CD4-positive, alpha-beta T cell treated with Interleukin-12 subunit alpha and Interleukin-12 subunit beta, for 1 hour (primary cell): ENCODE results near the gene SURF2.

Experiments used
- DNase-seq: peaks from one replicate; pipeline ENCODE4 v3.0.0-alpha.2; 2020

The SURF2 gene

DNA sequence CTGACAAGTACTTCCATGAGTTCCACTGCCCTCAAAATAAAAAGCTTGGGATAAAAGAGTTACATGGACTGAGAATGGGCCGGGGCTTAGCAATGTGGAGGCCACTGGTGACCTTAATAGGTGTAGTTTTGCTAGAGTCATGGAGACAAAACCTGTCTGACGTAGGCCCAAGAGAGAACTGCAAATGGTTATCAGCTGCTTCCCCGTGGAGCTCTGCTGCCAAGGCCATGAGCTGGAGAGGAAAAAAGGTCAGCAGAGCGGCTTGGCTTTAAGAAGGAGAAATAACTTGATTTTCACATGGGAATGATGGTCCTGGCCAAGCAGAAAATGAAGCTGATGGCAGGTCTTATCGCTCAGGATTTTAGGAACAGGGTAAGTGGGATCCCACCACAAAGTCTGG is 16.7 kb upstream of the SURF2 start:
- DNase-seq = no peak

DNA sequence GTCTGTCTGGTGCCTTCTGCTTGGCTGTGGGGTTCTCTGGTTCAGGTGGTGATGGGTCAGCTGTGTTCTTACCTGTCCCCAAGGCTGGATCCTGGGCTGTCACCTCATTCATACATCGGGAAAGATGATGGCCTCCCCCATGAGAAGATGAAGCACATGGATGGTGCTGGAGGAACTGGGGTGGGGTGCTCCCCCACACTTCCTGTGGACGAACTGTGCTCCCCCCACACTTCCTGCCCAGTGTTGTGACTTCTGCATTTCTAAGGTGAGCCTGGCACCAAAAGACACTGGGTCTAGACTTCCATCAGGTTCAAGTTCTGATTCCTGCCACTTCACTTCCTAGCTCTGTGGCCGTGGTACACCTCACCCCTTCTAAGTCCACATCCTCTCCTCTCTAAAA is 16.1 kb upstream of the SURF2 start:
- DNase-seq = no peak

DNA sequence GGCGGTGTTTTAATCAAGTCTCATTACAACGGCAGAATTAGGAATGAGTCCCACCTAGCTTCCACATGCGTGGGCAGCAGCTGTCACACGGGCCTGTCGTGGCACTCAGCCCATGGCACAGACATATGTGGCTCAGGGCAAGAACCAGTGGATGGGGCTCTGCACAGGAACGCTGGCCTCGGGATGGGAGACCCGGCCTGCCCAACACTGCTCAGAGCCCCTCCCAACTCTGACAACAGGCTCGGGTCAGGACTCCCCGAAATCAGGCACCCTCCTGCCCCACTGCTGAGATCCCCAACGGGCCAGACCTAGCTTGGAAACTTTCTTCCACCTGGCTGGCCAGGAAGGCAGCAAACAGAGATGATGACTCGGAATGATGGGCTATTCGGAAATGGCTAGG is 15.4 kb upstream of the SURF2 start:
- no peak for DNase-seq

DNA sequence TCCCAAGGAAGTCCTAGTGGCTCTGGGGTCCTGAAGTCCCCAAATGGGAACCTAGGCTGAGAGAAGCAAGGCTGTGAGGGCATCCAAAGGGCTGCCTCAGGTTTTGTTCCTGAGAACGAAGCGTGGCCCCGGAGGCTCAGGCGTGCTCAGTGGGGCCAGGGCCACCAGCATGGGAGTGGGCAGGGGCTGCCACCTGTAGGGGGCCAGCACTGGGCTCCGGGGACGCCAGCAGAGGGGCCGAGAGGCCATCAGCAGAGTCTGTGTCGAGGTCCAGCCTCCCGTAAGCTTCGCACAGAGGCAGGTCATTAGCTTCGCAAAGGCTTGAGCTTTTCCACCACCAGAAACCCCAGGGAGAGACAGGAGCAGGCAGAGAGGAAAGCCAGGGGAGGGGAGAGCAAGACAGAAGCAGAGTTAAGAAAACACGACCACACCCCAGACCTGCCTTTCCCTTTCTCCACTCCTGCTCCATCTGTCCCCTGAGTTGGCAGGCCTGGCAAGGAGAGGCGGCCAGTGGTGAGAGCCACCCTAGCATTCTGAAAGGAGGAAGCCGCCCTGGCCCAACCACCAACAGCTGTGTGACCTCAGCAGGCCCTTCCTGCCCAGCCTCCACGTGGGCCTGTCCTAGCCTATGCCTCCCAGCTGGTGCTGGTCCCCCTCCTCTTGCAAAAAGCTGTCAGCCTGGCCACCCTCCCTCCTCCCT is 14.8 kb upstream of the SURF2 start:
- DNase-seq = no peak

DNA sequence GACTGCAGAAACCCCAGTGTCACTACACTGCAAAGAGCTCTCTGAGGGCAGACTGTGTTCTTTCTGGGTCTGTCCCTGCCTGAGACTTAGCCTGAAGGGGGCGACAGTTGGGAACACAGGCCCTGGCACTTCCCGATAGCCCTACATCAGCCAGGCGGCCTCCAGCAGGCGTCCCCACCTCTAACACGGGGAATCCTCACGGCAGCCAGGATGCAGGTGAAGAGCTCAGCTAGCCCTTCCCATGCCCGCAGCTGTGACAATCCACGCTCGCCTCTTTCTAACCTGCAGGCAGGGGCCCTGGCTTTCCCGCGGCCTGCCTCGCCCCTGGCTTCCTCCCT is 14.3 kb upstream of the SURF2 start:
- no peak for DNase-seq

DNA sequence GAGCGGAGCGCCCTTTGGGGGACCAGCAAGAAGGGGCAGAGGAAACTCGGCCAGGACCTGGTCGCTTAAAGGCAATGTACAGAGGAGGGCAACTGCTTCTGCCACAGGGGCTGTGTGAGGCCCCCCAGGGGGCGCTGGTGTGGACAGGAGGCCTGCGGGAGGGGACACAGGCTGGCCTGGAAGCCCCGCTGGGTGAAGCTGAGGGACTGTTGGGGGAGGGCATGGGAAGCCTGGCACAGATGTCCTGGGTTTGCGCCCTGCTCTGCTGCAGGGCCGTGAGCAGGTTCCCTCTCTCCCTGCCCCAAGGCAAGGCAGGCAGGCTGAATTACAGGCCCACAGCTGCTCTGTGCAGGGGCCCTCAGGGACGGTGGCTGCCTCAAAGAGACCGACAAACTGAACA is 13.8 kb upstream of the SURF2 start:
- DNase-seq = no peak

DNA sequence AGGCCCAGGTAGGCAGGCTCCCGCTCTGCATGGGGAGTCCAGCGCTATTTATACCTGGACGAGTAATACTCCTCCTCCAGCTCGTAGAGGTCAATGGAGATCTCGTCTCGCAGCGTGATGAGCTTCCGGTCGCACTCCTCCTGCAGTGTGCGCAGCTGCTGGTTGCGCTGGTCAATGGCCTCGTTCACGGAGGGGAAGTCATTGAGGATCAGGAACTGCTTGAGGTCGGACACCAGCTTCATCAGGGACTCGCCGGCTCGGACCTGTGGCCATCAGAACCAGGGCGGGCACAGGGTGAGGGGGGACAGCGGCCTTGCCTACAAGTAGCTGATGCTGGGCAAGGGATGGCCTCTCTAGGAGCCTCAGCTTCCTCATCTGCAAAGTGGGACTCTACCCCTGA is 12.3 kb upstream of the SURF2 start:
- DNase-seq = no peak

DNA sequence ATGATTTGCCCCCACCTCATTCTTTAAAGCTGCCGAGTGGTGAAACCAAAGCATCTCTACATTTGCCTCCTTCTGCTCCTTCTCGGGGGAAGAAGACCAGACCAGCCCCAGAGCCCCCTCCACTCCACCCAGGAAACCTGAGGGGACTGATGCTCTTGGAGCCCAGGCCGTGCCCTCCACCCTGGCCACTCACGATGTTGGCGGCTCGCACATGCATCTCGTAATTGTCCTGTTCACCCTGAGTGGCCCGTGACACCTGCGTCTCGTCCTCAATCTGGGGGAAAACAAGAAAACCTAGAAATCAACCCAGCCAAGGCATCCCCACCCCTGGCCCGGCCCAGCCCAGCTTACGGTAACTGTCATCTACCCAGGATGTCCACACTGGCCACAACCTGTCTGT is 11.4 kb upstream of the SURF2 start:
- DNase-seq = no peak

DNA sequence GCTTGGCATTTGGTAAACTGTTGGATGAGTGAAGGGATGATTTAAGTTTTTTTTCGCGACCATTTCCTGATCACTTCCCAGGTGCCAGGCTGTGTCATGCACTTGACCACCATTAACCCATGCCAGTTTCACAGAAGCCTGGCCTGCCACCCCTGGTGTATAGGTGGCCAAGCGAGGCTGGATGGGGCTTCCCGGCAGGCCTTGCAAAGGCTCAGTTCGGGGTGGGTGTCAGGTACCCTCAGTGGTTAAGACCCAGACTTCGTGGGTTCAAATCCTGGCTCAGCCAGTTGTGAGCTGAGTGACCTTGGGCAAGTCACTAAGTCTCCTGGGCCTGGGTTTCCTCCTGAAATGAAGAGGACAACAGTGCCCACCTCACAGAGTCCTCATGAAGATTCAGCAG is 10.8 kb upstream of the SURF2 start:
- no peak for DNase-seq

DNA sequence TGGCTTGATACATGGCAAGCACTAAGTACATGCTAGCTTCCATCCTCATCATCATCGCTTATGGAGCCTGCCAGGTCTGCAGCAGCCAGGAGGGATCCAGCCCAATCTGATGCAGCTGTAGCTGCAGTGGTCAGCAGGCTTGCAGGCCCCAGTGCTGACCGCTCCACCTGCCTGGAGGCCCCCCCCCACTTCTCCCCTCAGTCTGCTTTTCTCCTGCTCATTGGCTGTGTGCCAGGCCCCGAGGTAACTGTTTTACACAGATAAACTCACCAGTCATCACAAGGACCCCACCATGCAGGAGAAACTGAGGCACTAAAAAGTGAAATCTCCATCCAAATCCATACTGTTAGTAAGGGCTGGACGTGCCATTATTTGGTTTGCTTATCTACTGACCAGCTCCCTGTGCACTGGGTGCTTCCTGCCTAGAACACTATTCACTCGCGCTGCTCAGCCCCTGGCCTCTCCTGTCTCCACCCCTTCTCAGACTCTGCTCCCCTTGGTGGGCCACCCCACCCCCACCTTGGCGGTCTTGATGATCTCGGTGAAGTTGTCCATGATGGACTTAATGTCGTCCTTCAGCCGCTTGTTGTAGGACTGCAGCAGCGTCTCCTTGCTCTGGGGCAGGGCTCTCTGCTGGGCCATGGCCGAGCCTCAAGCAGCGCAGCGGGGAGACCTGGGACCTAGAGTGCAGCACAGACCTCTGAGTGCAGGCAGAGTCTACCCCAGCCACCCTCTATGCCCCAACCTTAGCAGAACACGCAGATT is 10.1 kb upstream of the SURF2 start:
- DNase-seq = no peak

DNA sequence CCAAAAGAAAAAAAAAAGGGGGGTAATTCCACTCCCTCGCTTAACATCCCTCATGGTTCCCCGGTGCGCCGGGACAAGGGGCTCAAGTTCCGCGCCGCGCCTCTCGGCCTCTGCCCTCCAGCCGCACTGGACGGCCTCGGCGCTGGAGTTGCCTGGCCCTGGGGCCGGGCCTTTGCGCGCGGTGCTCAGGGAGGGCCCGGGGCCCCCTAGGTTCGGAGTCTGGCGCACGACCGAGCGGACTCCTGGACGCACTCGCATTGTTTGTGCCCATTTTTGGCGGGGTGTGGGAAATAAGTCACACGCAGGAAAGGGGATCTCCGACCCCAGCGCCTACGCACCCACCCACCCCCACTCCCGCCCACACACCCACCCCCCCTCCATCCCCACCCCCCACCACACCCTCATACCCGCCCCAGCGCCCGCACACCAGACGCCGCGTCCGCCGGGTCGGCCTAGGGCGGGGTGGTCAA is 8.8 kb upstream of the SURF2 start:
- peak; percentile 68 for DNase-seq

DNA sequence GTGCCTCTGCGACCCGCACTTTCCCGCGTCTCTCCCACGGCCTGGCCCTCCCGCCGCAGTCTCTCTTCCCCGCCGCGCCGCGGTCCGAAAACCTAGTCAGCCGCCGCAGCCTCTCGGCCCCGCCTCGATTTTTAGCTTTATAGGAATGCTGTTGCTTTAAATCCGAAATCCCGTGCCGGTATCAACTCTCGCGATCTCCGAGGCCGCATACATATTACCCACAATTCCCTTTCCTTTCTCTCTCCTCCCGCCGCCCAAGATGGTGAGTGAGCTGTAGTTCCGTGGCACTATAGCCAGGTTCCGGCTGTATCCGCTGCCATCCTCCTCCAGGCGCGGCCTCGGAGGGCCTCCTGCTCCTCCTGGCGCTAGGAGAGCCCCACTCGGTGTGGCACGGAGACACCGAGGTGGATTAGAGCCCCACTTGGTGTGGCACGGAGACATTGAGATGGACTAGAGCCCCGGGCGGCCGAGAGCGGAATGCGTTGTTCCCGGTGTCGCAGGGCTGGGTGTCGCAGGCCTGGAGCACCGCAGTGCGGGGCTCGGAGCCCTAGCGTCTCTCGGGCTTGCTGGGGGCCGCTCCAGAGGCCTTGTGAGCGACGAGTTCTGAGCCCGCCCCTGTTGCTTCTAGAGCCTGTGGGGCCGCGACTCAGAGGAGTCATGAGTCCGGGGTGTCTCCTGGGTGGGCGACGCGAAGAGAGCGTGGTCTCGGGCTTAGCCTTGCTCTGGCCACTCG is 8.2 kb upstream of the SURF2 start, which contains the start of the genes MED22 and RPL7A:
Gene MED22 (minus strand): TSS at position 147 of the 733 bp plus-strand sequence. CDS start 1,469 bp downstream, outside the sequence.
Gene RPL7A (plus strand): TSS at position 234 of the 733 bp plus-strand sequence. CDS start 26 bp downstream, at position 260.
- peak; percentile 95 for DNase-seq

DNA sequence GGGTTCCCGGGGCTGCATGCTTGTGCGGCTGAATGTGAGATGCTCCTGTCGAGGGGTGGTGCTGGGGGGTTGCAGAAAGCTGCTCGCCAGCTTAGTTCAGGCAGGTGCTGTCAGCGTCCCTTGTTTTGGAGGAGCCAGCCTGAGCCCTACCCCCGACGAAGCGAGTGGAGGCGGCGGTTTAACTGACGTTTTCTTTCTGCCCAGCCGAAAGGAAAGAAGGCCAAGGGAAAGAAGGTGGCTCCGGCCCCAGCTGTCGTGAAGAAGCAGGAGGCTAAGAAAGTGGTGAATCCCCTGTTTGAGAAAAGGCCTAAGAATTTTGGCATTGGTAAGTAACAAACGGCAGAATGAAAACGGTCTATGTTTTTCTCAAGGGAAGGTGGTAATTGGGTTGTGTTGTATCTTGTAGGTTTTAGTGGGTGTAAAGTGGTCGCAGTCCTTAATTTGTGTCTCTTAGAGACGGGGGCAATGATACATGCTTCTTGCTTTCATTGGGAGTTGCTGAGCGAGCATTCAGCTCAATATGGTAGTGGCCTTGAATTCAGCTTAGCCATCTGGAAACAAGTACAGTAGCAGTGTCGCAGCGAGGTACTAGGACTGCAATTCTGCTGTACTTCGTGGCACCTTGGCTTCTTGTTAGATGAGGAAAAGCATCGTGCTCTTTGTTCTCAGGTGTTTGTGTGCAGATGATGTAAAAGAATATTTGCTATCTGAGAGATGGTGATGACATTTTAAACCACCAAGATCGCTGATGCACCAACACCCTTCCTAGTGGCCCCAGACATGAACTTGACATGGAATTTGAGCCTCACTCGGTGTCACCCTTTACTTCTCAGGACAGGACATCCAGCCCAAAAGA is 7.4 kb upstream of the SURF2 start:
- DNase-seq = no peak

DNA sequence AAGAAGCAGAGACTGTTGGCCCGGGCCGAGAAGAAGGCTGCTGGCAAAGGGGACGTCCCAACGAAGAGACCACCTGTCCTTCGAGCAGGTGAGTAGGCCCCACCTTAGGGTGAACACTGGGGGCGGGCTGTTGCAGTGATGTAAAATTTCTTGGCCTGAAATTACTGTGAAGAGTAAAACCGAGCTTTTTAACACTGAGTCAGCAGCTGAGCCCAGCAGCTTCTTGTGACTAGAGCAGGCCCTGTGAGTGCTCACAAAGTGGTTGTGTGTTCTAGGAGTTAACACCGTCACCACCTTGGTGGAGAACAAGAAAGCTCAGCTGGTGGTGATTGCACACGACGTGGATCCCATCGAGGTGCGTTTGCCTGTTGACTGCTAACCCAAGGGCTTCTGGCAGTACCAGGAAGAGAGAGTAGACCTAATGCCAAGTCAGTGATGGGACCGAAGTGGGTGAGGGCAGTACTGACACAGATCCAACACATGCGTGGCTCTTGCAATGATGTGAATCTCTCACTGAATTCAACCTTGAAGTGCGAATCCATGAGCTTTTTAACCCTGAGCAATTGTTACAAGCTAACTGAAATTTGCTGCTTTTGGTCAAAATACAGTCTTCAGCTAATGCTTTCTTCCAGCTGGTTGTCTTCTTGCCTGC is 6.3 kb upstream of the SURF2 start:
- DNase-seq = no peak

DNA sequence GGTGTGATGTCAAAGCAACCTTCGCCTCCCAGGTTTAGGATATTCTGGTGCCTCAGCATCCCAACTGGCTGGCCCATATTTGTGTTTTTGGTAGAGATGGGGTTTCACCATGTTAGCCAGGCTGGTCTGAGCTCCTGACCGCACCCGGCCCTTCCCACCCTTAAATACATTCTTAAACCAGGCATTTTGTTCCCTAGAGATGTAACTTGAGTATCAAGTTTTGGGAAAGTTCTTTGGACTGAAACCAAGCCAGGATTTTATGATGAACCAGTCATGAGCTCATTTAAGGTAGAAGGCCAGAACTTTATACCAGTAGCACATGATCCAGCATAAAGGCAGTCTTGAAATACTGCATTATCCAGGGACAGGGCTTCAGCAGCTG is 4.8 kb upstream of the SURF2 start:
- no peak for DNase-seq

DNA sequence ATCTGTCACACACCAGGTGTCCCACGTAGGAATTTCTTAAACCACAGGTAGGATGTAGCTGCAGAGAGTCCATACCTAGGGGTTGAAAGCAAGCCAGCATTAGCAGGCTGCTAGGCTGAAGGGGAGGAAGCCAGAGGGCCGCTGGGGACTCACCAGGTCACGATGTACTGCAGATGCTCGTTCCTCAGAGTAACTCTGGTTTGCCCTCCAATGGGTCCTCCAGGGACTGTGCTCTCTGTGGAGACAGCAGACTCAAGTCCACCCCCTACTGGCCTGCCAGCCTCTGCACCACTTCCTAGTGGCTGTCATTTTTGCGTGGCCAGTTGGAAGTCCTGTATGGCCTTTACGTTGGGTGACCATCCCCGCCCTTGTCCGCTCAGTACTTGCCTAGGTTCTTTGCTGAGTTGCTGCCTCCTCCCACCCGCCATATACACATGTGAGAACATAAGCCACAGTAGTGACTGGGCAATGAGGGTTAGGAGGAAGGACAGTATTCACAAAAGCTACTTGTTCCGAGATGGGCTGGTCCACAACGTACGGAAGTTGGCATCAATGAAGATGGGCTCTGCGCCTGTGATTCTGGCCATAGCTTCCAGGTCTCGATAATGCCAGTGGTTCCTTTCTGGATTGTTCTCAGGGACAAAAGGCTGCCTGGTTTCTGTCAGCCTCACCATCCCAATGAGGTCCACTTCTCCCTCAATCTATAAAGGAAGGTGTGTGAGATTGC is 4.3 kb upstream of the SURF2 start:
- DNase-seq = peak; percentile 41

DNA sequence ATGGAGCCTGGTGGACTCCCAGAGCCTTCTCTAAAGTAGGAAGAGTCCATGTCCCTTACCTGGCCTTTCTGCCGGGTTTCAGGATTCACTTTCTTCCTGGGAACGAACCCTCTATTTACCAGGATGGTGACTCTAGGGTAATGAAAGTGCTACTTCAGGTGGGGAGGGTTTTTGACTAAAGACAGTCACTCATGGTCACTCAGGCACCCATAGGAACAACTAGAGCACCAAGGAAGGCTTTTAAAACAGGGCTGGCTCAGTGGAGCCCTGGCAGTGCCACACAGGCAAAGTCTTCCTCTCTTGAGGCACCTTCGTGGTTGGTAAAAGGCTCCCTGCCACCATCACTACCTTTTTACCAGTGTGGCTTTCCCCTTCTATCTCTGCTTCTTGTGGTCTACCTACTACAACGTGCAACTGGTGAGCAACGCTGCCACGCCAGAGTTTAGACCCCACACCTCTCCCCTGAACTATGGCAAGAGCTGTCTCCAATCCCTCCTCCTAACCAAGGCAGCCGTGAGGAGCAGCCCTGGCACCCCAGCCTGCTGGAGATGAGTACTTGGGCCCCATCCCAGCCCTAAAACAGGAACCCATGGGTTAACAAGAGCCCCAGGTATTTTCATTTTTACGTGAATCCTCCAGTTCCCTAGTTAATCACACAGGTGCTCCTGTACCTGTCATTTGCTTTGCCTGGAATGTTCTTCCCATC is 3.6 kb upstream of the SURF2 start:
- DNase-seq = no peak

DNA sequence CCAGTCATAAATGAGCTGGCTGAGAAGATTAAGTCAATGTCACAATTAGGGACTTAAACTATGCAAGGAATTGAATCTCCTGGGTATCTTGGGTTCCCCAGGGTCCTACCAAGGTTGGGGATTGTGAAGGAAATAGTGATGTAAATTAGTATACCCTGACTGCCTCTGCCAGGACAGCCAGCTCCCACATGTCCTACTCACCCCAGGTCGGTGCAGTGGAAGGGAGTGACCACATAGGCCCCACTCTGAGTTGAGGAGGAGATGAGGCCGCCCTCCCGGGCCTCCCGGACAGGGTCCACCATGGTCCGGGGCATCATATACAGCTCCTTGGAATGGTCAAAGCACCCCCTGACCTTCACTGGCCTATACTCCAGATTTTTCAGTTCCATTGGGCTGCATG is 2.8 kb upstream of the SURF2 start:
- DNase-seq = no peak

DNA sequence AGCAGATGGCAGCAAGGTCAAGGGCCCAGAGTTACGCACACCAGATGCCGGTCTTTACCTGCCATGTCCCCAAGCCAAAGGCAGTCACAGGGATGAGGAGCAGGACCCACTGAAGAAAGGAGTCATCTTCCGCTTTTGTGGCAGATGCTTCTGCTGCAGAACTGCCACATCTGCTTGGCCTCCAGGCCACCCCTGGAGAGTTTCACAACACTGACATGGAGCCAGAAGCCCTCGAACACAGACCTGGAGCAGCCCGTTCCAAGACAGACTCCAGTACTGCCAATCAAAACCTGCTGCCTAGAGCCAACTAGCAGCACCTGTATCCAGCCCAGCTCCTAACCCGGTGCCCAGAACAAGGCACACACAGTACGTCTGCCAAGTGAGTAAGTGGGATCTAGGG is 1.6 kb upstream of the SURF2 start:
- no peak for DNase-seq

DNA sequence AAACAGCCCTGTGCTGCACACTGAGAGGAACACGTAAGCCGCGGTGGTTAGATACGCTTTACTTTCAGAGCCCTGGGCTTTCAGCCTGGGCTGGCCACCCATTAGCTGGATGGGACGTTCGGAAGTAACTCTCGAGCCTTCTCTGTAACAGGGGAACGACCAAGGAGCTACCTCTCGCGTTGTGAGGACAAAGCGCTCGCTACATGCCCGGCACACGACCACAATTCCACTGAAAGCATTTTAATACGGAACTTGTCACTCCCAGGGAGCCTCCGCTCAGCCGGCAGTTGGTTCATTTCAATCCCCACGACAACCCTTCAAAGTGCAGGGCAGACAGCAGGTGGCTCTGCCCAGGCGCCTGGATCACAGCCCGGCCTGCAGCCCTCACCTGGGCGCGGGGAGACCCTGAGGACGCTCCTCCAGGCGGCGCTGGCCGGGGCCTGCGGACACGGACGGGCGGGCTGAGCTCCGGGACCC is 431 bp upstream of the SURF2 start:
- no peak for DNase-seq

DNA sequence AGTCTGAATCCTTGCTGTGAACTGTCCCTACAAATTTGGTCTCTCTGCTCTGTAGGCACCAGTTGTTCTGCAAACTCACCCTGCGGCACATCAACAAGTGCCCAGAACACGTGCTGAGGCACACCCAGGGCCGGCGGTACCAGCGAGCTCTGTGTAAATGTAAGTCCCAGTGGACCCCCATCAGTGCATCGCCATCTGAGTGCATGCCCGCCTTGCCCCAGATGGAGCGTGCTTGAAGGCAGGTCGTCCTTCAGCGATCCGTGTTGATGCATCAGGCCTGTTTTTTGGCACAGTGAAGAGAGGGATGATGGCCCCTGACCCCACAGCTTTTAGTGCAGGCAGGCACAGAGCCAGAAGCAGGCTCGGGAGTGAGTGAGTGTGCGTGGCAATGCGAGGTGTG is 1.3 kb downstream of the SURF2 start:
- DNase-seq = no peak
